GM23338 (cell line): ENCODE measurements around the gene CD93. TPM values are rescaled to one million over a fixed set of nuclear protein-coding genes. Genes with fewer than 3 reads are reported as not detected.

Experiments
- ATAC-seq: fragments of 200-7000 bp; cut with Tn5 transposase; 3 replicates; pipeline ENCODE4 v1.9.1; 2020
- DNase-seq: peaks from one replicate; pipeline ENCODE4 v3.0.0-alpha.2; 2015; ENCODE audit warnings: low spot score
- H2AFZ ChIP-seq: fragments of 200-600 bp; sonication (generic); 2 replicates; pipeline ENCODE4 v1.8.0; 2016; ENCODE audit warnings: antibody characterized with exemption, mild to moderate bottlenecking, moderate library complexity
- H3F3A ChIP-seq: fragments of 200-600 bp; sonication (generic); replicated peaks from 2 replicates; pipeline ENCODE4 v1.8.0; 2017; ENCODE audit warnings: antibody characterized with exemption, mixed run types, low read depth
- H3K27ac ChIP-seq: fragments of 200-600 bp; sonication (generic); 2 replicates; pipeline ENCODE4 v1.6.1; 2016; ENCODE audit warnings: low read depth
- H3K27me3 ChIP-seq: fragments of 200-600 bp; sonication (generic); 2 replicates; pipeline ENCODE4 v1.8.0; 2016; ENCODE audit warnings: mild to moderate bottlenecking, mixed run types, moderate library complexity; ENCODE audit not compliant: insufficient read depth
- H3K36me3 ChIP-seq: fragments of 200-600 bp; sonication (generic); 2 replicates; pipeline ENCODE4 v1.8.0; 2016; ENCODE audit warnings: mild to moderate bottlenecking; ENCODE audit not compliant: insufficient read depth
- H3K4me1 ChIP-seq: fragments of 200-600 bp; sonication (generic); 2 replicates; pipeline ENCODE4 v1.8.0; 2016; ENCODE audit warnings: mild to moderate bottlenecking, moderate library complexity; ENCODE audit not compliant: insufficient read depth
- H3K4me2 ChIP-seq: fragments of 200-600 bp; sonication (generic); 2 replicates; pipeline ENCODE4 v1.7.1; 2017; ENCODE audit warnings: mixed run types
- H3K4me3 ChIP-seq: fragments of 200-600 bp; sonication (generic); 2 replicates; pipeline ENCODE4 v1.6.1; 2016; ENCODE audit warnings: mixed run types
- H3K79me2 ChIP-seq: fragments of 200-600 bp; sonication (generic); replicated peaks from 2 replicates; pipeline ENCODE4 v1.8.0; 2017; ENCODE audit warnings: mild to moderate bottlenecking; ENCODE audit not compliant: insufficient read depth
- H3K9me2 ChIP-seq: fragments of 200-600 bp; sonication (generic); 2 replicates; pipeline ENCODE4 v1.8.0; 2017; ENCODE audit not compliant: insufficient read depth
- H4K20me1 ChIP-seq: fragments of 200-600 bp; sonication (generic); replicated peaks from 2 replicates; pipeline ENCODE4 v1.8.0; 2017; ENCODE audit warnings: mild to moderate bottlenecking; ENCODE audit not compliant: insufficient read depth
- H3K27ac Mint-ChIP-seq: 2 replicates; pipeline ENCODE4 v1.8.0; 2020; ENCODE audit warnings: inconsistent platforms, mild to moderate bottlenecking, moderate library complexity, mixed read lengths
- H3K27me3 Mint-ChIP-seq: 3 replicates; pipeline ENCODE4 v1.8.0; 2022; ENCODE audit warnings: low read depth, mild to moderate bottlenecking, moderate library complexity, mixed read lengths, inconsistent platforms; ENCODE audit not compliant: insufficient read depth, poor library complexity
- H3K36me3 Mint-ChIP-seq: 3 replicates; pipeline ENCODE4 v1.8.0; 2021; ENCODE audit warnings: low read depth, mild to moderate bottlenecking, inconsistent platforms, moderate library complexity, mixed read lengths
- H3K4me1 Mint-ChIP-seq: 3 replicates; pipeline ENCODE4 v1.8.0; 2020; ENCODE audit warnings: mild to moderate bottlenecking, inconsistent platforms, mixed read lengths
- H3K4me3 Mint-ChIP-seq: 3 replicates; pipeline ENCODE4 v1.8.0; 2021; ENCODE audit warnings: moderate library complexity, mild to moderate bottlenecking, inconsistent platforms, mixed read lengths
- H3K9me3 Mint-ChIP-seq: 3 replicates; pipeline ENCODE4 v1.8.0; 2020; ENCODE audit warnings: moderate library complexity, mild to moderate bottlenecking, inconsistent platforms, mixed read lengths
- CREB1 ChIP-seq: fragments of 250-450 bp; sonication (Bioruptor Pico); IDR thresholded peaks from 2 replicates; pipeline ENCODE4 v1.5.0; 2020; ENCODE audit warnings: low read depth, mild to moderate bottlenecking, moderate library complexity
- EZH2 ChIP-seq: fragments of 200-600 bp; sonication (generic); IDR thresholded peaks from one replicate; pipeline ENCODE4 v1.8.0; 2017; ENCODE audit warnings: antibody characterized with exemption, mild to moderate bottlenecking, low read depth; ENCODE audit not compliant: unreplicated experiment
- EZH2phosphoT487 ChIP-seq: fragments of 200-600 bp; sonication (generic); IDR thresholded peaks from one replicate; pipeline ENCODE4 v1.8.1; 2018; ENCODE audit warnings: antibody characterized with exemption; ENCODE audit not compliant: unreplicated experiment
- JUNB ChIP-seq: IDR thresholded peaks from one replicate; pipeline ENCODE4 v1.6.1; 2016; ENCODE audit warnings: antibody characterized with exemption; ENCODE audit not compliant: unreplicated experiment
- NANOG ChIP-seq: IDR thresholded peaks from 2 replicates; pipeline ENCODE4 v1.6.1; 2016; ENCODE audit warnings: antibody characterized with exemption, borderline replicate concordance
- POLR2AphosphoS5 ChIP-seq: IDR thresholded peaks from 2 replicates; pipeline ENCODE4 v1.6.1; 2016; ENCODE audit warnings: antibody characterized with exemption, low read depth
- STAT1 ChIP-seq: IDR thresholded peaks from one replicate; pipeline ENCODE4 v1.6.1; 2016; ENCODE audit warnings: antibody characterized with exemption; ENCODE audit not compliant: unreplicated experiment
- ZNF114 ChIP-seq: fragments of 250-450 bp; sonication (Bioruptor Pico); IDR thresholded peaks from 2 replicates; pipeline ENCODE4 v1.5.0; 2020; ENCODE audit warnings: mild to moderate bottlenecking, moderate library complexity
- ZNF331 ChIP-seq: fragments of 250-450 bp; sonication (Bioruptor Pico); IDR thresholded peaks from 2 replicates; pipeline ENCODE4 v1.5.0; 2020; ENCODE audit warnings: low read depth, mild to moderate bottlenecking, moderate library complexity
- polyA plus RNA-seq: library from polyadenylated mRNA; unstranded; fragments of >200 nt; fragmentation: Nextera tagmentation; extraction: Ambion mirVana; gene quantifications from 2 replicates; pipeline ENCODE4 v1.2.1, GENCODE V29; 2016
- total RNA-seq: library from RNA; depleted of rRNA; stranded (reverse); fragments of >200 nt; shearing (Covaris generic); gene quantifications from 2 replicates; pipeline ENCODE4 v1.2.3, GENCODE V29; 2014
- TF ChIP-seq, protein P1 (sequence below): fragments of 250-450 bp; sonication (Bioruptor Pico); IDR thresholded peaks from 2 replicates; pipeline ENCODE4 v1.5.0; 2020; ENCODE audit warnings: mild to moderate bottlenecking, moderate library complexity
- TF ChIP-seq, protein P2 (sequence below), 2 experiments: fragments of 200-600 bp in 1 of 2; sonication (generic) in 1 of 2; conservative IDR thresholded peaks; 2 replicates each; pipeline versions ENCODE4 v1.5.1 to v1.6.1; 2016 to 2017; ENCODE audit warnings: antibody characterized with exemption in 2 of 2, low read depth in 2 of 2, mild to moderate bottlenecking in 2 of 2, moderate library complexity in 1 of 2
- TF ChIP-seq, protein P3 (sequence below): IDR thresholded peaks from 2 replicates; pipeline ENCODE4 v1.6.1; 2016; ENCODE audit warnings: antibody characterized with exemption
- TF ChIP-seq, protein P4 (sequence below): IDR thresholded peaks from one replicate; pipeline ENCODE4 v1.6.1; 2018; ENCODE audit warnings: antibody characterized with exemption; ENCODE audit not compliant: unreplicated experiment

Gene CD93
- total and polyA plus RNA-seq, 2 experiments from 2014 or later: 0.03 TPM; not detected in 1

DNA sequence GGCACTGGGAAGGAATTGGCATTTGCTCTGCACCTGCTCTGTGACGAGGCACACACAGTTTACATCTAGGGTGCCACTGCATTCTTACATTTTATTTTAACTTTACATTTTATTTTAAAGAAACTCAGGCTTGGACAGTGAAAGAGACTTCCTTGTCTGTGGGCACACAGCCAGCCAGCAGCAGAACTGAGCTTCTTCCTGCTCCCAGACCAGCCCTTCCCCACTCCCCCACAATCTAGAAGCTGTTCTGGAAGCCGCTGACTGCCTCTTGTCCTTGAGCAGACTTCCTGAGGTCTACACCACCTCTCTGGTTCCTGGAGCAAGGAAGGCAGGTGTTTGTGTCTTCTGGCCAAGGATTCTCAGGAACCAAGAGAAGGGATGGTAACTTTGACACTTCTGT lies 27.9 kb upstream of the CD93 start:
- Histone ChIP-seq H3K4me1 (no peaks in the 10 kb centered on the region), H4K20me1 (no peaks in the 10 kb centered on the region), H3K4me3 (no peak overlapping the region), H2AFZ (no peak overlapping the region), H3K27me3 (no peaks in the 10 kb centered on the region), H3K36me3 (no peaks in the 10 kb centered on the region), H3K9me2 (no peaks in the 10 kb centered on the region), H3F3A (no peaks in the 10 kb centered on the region), H3K4me2 (no peak overlapping the region), H3K27ac (no peak overlapping the region), H3K79me2 (no peaks in the 10 kb centered on the region)
- no peaks in the 10 kb centered on the region for H3K36me3 Mint-ChIP-seq
- TF ChIP-seq, protein P1, sequence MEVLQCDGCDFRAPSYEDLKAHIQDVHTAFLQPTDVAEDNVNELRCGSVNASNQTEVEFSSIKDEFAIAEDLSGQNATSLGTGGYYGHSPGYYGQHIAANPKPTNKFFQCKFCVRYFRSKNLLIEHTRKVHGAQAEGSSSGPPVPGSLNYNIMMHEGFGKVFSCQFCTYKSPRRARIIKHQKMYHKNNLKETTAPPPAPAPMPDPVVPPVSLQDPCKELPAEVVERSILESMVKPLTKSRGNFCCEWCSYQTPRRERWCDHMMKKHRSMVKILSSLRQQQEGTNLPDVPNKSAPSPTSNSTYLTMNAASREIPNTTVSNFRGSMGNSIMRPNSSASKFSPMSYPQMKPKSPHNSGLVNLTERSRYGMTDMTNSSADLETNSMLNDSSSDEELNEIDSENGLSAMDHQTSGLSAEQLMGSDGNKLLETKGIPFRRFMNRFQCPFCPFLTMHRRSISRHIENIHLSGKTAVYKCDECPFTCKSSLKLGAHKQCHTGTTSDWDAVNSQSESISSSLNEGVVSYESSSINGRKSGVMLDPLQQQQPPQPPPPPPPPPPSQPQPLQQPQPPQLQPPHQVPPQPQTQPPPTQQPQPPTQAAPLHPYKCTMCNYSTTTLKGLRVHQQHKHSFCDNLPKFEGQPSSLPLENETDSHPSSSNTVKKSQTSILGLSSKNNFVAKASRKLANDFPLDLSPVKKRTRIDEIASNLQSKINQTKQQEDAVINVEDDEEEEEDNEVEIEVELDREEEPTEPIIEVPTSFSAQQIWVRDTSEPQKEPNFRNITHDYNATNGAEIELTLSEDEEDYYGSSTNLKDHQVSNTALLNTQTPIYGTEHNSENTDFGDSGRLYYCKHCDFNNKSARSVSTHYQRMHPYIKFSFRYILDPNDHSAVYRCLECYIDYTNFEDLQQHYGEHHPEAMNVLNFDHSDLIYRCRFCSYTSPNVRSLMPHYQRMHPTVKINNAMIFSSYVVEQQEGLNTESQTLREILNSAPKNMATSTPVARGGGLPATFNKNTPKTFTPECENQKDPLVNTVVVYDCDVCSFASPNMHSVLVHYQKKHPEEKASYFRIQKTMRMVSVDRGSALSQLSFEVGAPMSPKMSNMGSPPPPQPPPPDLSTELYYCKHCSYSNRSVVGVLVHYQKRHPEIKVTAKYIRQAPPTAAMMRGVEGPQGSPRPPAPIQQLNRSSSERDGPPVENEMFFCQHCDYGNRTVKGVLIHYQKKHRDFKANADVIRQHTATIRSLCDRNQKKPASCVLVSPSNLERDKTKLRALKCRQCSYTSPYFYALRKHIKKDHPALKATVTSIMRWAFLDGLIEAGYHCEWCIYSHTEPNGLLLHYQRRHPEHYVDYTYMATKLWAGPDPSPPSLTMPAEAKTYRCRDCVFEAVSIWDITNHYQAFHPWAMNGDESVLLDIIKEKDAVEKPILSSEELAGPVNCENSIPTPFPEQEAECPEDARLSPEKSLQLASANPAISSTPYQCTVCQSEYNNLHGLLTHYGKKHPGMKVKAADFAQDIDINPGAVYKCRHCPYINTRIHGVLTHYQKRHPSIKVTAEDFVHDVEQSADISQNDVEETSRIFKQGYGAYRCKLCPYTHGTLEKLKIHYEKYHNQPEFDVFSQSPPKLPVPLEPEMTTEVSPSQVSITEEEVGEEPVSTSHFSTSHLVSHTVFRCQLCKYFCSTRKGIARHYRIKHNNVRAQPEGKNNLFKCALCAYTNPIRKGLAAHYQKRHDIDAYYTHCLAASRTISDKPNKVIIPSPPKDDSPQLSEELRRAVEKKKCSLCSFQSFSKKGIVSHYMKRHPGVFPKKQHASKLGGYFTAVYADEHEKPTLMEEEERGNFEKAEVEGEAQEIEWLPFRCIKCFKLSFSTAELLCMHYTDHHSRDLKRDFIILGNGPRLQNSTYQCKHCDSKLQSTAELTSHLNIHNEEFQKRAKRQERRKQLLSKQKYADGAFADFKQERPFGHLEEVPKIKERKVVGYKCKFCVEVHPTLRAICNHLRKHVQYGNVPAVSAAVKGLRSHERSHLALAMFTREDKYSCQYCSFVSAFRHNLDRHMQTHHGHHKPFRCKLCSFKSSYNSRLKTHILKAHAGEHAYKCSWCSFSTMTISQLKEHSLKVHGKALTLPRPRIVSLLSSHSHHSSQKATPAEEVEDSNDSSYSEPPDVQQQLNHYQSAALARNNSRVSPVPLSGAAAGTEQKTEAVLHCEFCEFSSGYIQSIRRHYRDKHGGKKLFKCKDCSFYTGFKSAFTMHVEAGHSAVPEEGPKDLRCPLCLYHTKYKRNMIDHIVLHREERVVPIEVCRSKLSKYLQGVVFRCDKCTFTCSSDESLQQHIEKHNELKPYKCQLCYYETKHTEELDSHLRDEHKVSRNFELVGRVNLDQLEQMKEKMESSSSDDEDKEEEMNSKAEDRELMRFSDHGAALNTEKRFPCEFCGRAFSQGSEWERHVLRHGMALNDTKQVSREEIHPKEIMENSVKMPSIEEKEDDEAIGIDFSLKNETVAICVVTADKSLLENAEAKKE (CRISPR knock-in tag): no peak
- TF ChIP-seq JUNB (no peak), EZH2 (no peak), ZNF331 (CRISPR knock-in tag) (no peak), CREB1 (CRISPR knock-in tag) (no peak), NANOG (no peak), POLR2AphosphoS5 (no peak), EZH2phosphoT487 (no peak), ZNF114 (CRISPR knock-in tag) (no peak), STAT1 (no peak)
- TF ChIP-seq, protein P2, sequence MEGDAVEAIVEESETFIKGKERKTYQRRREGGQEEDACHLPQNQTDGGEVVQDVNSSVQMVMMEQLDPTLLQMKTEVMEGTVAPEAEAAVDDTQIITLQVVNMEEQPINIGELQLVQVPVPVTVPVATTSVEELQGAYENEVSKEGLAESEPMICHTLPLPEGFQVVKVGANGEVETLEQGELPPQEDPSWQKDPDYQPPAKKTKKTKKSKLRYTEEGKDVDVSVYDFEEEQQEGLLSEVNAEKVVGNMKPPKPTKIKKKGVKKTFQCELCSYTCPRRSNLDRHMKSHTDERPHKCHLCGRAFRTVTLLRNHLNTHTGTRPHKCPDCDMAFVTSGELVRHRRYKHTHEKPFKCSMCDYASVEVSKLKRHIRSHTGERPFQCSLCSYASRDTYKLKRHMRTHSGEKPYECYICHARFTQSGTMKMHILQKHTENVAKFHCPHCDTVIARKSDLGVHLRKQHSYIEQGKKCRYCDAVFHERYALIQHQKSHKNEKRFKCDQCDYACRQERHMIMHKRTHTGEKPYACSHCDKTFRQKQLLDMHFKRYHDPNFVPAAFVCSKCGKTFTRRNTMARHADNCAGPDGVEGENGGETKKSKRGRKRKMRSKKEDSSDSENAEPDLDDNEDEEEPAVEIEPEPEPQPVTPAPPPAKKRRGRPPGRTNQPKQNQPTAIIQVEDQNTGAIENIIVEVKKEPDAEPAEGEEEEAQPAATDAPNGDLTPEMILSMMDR (conservative IDR thresholded peaks at IDR 0.05; ENCODE audit: low read depth in 2 of 2): no peak
- TF ChIP-seq, protein P3, sequence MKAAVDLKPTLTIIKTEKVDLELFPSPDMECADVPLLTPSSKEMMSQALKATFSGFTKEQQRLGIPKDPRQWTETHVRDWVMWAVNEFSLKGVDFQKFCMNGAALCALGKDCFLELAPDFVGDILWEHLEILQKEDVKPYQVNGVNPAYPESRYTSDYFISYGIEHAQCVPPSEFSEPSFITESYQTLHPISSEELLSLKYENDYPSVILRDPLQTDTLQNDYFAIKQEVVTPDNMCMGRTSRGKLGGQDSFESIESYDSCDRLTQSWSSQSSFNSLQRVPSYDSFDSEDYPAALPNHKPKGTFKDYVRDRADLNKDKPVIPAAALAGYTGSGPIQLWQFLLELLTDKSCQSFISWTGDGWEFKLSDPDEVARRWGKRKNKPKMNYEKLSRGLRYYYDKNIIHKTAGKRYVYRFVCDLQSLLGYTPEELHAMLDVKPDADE: no peak
- TF ChIP-seq, protein P4, sequence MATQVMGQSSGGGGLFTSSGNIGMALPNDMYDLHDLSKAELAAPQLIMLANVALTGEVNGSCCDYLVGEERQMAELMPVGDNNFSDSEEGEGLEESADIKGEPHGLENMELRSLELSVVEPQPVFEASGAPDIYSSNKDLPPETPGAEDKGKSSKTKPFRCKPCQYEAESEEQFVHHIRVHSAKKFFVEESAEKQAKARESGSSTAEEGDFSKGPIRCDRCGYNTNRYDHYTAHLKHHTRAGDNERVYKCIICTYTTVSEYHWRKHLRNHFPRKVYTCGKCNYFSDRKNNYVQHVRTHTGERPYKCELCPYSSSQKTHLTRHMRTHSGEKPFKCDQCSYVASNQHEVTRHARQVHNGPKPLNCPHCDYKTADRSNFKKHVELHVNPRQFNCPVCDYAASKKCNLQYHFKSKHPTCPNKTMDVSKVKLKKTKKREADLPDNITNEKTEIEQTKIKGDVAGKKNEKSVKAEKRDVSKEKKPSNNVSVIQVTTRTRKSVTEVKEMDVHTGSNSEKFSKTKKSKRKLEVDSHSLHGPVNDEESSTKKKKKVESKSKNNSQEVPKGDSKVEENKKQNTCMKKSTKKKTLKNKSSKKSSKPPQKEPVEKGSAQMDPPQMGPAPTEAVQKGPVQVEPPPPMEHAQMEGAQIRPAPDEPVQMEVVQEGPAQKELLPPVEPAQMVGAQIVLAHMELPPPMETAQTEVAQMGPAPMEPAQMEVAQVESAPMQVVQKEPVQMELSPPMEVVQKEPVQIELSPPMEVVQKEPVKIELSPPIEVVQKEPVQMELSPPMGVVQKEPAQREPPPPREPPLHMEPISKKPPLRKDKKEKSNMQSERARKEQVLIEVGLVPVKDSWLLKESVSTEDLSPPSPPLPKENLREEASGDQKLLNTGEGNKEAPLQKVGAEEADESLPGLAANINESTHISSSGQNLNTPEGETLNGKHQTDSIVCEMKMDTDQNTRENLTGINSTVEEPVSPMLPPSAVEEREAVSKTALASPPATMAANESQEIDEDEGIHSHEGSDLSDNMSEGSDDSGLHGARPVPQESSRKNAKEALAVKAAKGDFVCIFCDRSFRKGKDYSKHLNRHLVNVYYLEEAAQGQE: no peak
- DNase-seq: no peak
- H3K4me1 Mint-ChIP-seq: no peaks in the 10 kb centered on the region
- peaks cover 7% of the 10 kb centered on the region for H3K27me3 Mint-ChIP-seq
- H3K9me3 Mint-ChIP-seq: no peaks in the 10 kb centered on the region
- no peak overlapping the region for H3K27ac Mint-ChIP-seq
- no peak overlapping the region for H3K4me3 Mint-ChIP-seq
- no peak for ATAC-seq
